ENCODE measurements around the gene C14orf39.
"Not testable (repeated sequence)": the region's sequence is repeated elsewhere in the genome, so short reads cannot be mapped to it uniquely, and the experiment has no call there.

- not testable (repeated sequence) for TF ChIP-seq ELF4 (IDR thresholded peaks at IDR 0.05); ZNF384 (IDR thresholded peaks at IDR 0.05); FOXM1 (IDR thresholded peaks at IDR 0.05; ENCODE audit: borderline replicate concordance); SUZ12 (IDR thresholded peaks at IDR 0.05); HDGF (IDR thresholded peaks at IDR 0.05; ENCODE audit: borderline replicate concordance); SP1 (IDR thresholded peaks at IDR 0.05); TARDBP (IDR thresholded peaks at IDR 0.05); FOXA1 (IDR thresholded peaks at IDR 0.05); PKNOX1 (IDR thresholded peaks at IDR 0.05); ARNT (IDR thresholded peaks at IDR 0.05); L3MBTL2 (conservative IDR thresholded peaks at IDR 0.05)
Measured at GRCh38 chr14:60480248-60480647, 5.6 kb downstream of the C14orf39 start.

Data from HEK293T (cell line).